ENCODE results near the gene ST6GAL1.
"Not testable (repeated sequence)": the region's sequence is repeated elsewhere in the genome, so short reads cannot be mapped to it uniquely, and the experiment has no call there.

The ST6GAL1 gene

DNA sequence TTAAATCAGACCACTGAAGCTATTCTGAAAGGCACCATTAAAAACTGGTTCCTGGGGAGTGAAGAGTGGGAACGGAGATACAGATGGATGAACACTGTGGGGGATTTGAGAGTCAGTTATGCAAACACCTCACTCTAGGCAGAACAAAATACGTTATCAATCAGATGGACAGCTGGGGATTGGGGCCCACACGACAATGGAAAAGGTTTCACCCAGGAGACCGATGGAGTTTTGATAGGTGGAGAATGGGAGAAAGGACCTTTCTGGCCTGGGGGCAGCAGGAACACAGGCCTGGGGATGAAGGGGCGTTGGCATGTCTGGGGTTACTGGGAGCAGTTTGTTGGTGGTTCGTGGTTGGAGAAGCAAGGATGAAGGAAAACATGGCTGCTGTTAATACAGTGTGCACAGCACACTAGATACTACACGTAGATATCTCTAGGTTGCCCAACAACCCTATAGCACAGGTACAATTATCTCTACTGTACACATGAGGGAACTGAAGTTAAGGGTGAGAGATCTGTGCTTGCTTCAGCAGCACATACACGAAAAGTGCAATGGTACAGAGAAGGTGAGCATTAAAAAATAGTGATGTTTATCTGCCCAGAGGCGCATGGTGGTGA lies 16.5 kb downstream of the ST6GAL1 start:
- DNase-seq: no peak

DNA sequence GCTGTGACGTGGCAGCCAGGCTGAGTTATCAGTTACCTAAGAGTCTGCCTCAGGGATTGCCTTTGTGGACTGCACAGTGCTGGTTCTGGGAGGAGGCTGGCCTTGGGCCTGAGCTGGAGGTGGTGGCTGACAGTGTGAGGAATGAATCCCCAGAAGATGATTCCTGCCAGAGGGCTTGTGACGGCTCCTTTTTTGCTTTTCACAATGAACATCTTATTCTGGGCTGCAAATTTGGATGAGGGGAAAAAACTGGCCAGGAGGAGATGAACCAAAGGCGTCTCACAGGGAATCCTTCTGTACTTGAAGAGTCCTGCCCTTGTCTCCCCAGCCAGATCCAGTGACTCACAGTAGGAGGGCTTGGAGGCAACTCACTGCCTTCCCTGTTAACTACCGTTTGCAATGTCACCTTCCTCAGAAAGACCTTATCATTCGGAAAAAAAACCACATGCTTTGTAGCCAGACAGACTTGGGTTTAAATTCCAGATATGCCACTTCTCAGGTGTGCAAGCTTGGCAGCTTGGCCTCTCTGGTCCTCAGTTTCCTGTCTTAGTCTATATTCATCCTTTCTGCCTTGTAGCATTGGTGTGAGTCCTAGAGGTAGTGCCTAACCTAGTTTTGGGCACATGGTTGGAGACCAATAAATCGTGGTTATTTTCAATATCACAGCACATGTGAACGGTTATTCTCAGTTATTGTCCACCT lies 19.1 kb downstream of the ST6GAL1 start:
- no peak for DNase-seq

DNA sequence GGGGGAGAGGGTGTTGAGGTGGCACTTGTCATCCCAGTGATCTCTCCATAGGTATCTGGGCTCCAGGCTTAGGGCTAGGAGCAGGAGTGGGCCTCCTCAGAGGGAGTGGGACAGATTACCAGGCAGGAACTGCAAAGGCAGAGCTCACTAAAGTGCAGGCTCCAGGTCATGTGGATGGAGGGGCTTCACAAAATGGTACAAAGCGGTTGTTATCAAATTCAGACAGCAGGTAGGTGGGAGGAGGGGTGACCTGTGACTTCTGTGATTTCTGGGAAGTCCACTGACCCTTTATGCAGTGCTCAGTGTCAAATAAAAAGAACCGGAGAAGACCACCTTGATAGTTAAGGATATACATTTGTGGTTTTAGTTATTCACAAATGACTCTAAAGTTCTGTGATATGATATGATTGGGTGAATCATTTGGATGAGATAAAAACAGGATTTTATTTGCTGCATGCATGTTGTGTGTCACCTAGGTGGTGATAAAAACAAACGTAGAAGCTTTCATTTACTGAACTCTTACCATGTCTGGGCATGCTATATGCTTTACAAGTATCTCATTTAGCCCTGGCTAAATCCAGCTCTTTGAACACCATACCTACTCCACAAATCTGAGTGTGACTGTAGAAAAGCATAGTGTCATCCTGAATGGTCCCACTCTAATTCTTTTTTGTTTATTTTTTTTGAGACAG lies 20.2 kb downstream of the ST6GAL1 start:
- DNase-seq: no peak

DNA sequence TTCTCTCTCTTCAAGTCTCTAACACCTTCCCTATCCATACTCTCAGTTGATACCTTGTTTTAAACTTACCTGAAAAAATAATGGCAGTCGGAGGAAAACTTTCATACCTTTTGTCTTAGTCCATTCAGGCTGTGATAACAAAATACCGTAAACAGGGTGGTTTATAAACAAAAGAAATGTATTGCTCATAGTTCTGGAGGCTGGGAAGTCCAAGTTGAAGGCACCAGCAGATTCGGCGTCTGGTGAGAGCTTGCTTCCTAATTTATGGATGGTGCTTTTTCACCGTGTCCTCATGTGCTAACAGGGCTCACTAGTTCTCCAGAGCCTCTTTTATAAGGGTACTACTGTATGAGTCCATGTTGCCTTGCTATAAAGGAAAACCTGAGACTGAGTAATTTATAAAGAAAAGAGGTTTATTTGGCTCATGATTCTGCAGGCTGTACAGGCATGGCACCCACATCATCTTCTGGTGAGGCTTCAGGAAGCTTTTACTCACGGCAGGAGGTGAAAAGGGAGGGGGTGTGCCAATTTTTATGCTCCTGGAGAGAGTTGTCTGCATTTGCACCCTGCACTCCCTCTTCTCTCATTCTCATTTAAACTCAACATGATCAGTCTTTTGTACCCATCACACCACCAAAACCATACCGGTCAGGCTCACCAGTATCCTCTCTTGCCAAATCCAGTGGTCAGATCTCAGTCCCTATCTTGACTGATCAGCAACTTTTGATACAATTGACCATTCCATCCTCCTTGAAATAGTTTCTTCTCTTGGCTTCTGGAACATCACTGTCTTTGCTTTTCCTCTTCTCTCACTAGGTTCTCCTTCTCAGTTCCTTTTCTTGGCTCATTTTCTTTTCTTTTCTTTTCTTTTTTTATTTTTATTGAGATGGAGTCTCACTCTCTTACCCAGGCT lies 21.6 kb downstream of the ST6GAL1 start:
- no peak for DNase-seq

DNA sequence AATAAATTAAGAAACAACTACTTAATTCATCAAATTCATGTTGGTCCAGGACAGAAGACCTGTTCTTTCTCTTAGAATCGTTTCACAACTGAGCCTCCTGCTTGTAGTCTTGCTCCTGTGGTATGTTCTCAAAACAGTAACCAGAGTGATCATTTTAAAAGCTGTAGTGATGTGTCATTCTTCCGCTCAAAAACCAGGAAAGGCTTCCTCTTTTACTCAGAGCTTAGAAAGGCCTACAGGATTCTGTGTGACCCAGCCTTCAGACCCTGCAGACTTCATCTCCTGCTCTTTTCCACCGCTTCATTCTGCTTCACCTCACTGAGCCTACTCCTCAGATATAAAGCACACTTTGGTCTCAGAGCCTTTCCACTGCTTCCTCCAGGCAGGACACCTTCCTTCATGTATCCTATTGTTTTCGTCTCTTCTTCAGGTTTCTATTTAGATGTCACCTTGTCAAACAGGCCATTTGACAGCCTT lies 22.7 kb downstream of the ST6GAL1 start:
- DNase-seq: no peak

DNA sequence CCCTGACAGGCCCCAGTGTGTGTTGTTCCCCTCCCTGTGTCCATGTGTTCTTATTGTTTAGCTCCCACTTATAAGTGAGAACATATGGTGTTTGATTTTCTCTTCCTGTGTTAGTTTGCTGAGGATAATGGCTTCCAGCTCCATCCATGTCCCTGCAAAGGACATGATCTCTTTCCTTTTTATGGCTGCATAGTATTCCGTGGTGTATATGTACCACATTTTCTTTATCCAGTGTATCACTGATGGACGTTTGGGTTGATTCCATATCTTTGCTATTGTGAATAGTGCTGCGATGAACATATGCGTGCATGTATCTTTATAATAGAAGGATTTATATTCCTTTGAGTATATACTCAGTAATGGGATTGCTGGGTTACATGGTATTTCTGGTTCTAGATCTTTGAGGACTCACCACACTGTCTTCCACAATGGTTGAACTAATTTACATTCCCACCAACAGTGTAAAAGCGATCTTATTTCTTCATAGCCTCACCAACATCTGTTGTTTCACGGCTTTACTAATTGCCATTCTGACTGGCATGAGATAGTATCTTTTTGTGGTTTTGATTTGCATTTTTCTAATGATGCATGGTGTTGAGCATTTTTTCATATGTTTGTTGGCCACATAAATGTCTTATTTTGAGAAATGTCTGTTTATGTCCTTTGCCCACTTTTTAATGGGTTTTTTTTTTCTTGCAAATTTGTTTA lies 23.8 kb downstream of the ST6GAL1 start:
- not testable (repeated sequence) for DNase-seq

DNA sequence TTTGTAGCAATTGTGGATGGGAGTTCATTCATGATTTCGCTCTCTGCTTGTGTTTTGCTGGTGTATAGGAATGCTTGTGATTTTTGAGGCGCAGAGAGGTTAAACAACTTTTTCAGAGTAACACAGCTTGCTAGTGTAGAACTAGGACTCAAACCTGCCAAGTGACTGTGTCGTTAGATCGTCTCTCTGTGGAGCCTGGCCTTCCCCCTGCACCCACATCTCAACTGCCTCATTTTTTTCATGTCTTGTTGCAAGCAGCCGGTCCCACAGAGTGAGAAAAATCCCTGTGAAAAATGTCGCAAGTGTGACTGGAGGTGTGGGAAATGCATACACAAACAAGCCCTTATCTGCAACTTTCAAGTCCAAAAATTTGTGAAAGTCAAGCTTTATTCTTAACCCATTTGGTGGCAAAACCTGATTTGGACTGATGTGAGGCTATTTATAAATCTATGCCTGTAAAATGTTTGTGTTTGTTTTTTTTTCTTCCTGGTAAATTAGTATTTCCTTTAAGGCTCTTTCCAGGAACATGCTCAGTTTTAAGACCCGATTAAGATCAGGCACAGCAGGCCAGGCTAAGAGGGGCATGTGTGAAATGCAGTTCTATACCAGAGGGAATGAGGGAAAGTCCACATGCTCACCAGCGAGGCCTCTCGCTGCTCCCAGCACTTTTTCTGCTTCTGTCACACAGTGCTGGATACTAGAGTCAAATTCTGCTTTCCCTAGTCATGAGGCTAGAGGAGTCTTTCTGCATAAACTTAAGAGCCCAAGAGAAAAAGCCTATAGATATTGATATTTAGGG lies 25.8 kb downstream of the ST6GAL1 start:
- no peak for DNase-seq

DNA sequence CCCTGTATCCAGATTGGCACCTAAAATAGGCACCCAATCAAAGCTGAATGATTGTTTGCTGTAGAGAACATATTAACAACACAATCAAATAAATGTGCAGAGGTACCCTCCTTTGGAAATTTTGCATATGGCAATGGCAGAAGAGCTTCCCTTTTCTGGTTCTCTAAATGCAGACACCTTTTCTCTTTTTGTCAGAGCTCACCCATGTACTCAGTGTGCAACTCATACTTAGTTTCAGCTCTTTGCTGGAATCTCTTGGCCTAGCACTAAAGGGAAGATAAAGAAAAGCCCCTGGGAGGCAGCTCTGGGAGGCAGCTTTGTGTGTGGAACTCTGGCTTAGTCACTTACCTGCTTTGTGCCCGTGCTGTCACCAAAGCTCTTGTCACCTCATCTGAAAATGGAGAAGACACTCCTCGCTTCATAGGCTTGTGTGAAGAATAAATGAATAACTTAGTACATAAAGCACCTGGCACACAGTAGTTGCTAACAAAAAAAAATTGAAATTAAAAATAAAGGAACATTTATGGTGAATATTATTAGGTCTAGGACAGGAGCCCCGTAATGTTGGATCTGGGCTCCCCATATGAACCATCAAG lies 28.8 kb downstream of the ST6GAL1 start:
- DNase-seq: no peak

DNA sequence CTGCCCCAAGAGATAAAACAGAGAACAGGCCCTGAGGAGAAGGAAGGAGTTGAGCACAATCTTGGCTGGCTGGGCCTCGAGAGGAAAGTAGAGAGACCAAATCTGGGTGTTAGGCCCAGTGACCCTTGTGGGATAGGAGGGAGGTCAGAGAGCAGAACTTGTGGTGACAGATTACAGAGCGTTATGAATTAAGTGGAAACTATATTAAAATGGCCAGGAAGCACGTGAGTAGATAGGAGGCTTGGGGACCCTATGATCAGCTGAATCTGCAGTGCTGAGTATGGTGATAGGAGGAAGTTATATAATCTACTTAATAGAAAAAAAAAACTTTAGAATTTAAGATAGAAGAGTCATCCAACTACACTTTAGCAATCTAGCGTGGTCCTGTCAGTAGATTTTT lies 30.0 kb downstream of the ST6GAL1 start:
- DNase-seq: no peak

DNA sequence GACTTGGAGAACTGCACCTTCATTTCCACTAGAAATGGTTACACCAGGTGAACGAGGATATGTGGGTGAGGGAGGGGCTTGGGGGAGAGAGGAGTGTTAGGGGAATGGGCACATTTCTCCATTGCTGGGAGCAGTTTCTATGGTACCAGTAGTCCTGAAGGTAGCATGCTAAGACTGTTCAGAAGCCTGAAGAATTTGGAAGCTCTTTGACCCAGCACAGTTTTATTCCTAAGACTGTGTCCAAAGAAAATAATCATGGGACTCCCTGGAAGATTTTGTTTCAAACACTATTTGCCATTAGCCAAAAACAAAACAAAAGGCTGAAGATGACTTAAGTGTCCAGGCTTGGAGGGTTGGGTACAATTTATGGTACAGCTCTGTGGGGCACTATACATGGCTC lies 32.1 kb downstream of the ST6GAL1 start:
- DNase-seq: no peak

DNA sequence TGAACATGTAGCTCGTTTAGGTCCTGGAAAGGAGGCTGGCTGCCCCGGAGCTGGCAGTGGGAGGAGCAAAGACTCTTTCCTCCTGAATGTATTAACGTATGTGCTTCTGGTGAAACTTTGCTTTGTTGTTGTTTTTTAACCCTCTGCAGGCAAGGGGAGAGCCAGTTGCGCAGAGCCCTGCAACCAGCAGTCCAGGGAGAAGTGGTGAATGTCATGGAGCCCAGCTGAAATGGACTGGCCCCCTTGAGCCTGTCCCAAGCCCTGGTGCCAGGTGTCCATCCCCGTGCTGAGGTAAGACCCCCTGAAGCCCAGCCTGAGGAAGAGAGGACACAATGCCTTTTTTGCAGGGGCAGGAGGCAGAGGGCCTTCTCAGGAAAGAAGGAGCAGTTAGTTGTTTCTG lies 33.3 kb downstream of the ST6GAL1 start:
- DNase-seq: no peak

DNA sequence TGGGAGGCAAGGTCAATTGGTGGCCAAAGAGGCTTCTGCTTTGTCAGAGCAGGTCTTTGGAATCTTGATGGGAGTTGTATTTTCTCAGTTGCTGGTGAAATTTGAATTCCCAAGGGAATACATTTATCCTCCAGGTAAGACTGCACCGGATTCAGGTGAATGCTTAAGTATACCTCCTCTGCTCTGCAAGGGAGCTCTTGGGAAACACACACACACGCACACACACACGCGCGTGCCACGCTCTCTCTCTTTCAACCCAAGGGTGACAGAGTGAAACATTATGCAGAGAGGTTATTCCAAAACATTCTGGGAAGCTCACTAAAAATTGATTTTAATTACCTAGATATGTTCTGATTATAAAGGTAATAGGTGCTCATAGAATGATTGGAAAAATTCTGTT lies 33.7 kb downstream of the ST6GAL1 start:
- no peak for DNase-seq

DNA sequence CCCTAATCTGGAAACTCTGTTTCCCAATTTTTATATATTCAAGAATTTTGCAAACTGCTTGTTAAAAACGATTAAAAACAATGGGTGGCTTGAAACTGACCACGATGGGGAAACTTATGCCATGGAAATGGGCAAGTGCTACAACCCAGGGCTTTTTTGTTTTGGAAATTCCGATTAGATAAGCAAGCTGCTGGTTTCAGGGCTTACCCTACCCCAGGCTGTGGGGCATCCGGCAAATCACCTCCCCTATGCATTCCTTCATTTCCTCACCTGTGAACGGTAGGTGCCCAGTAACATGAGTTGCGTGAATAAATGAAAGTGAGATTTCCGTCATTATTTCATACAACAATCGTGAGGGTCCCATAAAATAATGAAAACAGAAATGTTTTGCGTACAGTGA lies 34.3 kb downstream of the ST6GAL1 start:
- DNase-seq: no peak

DNA sequence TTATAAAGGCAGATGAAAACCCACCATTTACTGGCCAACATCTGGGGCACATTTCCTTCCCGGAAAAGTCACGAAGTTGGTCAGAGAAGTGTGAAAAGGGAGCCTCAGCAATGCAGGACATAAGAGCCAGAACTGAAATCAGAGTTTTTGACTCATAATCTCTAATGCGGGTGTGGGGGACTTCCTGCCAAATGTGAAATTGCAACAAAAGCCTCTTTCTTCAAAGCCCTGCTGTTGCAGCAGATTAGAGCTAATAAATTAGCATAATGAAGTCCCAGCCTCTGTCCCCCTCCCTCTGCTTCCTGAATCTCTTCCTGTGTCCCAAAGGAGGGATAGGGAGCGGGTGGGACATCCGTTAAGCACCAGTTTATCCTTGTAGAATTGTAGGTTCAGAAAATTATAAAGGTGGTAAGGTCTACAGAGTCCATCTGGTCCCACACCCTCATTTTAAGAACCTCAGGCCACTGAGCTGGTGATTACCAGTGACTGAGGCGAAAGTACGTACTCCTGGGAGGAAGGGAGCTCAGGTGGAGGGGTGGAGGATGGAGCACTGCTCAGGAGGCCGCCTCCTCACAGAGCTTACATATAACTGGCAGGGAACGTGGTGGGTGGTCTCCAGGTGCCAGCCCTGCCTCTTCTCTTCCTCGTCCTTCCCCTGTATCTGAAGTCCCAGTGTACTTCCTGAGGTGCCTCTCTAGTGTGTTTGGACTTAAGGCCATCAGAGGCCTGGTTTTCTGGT lies 35.0 kb downstream of the ST6GAL1 start:
- DNase-seq: no peak

DNA sequence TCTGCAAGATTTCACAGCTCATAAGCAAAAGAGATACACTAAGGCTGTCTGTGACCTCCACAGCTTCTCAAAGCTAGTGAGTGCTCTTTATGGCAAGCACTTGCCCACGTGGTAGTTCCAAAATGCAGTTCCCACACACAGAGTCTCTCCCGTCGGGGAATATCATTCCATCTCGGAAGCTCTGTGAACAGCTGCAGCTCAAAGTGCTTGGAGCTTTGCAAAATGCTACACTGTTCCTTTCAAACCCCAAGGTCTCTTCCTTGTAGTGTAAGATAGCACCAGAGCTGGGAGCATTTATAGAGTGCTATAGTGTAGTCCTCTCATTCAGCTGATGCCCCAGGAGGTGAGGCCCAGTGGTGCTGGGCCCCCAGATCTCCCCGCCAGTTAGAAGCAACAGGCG lies 36.1 kb downstream of the ST6GAL1 start:
- DNase-seq: no peak

DNA sequence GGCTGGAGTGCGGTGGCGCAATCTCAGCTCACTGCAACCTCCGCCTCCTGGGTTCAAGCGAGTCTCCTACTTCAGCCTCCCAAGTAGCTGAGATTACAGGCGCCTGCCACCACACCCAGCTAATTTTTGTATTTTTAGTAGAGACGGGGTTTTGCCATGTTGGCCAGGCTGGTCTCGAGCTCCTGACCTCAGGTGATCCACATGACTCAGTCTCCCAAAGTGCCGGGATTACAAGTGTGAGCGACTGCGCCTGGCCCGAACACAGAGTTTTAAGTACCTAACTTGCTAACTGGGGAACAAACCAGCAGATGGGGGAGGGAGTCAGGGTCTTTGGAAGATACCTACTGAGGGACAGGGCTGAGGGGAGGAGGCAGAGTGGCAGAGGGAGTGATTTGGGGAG lies 36.9 kb downstream of the ST6GAL1 start:
- DNase-seq: not testable (repeated sequence)

DNA sequence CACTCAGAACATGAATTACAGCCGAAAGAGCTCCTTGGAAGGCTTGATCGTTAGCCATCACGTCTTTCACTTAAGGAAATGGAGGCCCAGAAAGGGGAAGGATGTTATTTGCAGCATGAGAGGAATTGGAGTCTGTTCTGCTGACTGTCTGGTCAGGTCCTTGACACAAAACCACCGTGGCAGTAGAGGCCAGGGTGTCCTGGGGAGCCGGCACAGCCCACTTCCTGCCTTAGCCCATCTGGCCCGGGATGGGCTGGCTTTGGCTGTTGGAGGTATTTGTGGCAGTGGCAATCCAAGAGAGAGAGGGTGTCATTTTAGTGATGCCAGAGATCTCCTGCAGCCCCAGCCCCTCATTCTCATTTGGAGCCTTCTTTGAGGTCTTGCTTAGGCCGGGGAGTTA lies 37.4 kb downstream of the ST6GAL1 start:
- no peak for DNase-seq

DNA sequence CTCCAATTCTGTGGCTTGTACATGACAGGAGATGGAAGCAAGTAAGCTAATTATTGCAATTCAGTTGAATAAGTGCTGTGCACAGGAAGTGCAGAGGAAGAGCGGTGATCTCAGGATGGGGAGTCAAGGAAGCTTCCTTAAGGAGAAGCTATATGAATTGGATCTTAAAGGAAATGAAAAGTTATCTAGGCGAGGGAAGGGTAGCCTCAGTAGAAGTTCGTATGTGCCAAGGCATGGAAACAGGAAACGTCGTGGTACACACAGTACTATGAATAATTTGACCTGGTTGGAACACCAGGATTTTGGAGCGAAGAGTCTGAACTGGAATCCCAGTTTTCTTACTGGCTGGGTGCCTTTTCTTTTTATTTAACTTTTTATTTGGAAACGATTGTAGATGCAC lies 39.3 kb downstream of the ST6GAL1 start:
- no peak for DNase-seq

DNA sequence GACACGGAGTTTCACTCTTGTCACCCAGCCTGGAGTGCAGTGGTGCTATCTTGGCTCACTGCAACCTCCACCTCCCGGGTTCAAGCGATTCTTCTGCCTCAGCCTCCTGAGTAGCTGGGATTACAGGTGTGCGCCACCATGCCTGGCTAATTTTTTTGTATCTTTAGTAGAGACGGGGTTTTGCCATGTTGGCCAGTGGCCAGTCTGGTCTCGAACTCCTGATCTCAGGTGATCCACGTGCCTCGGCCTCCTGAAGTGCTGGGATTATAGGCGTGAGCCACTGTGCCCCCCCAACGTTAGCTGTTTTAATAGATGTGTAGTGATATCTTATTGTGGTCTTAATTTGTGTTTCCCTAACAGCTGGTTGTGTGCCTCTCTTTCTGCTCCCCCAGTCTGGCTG lies 40.8 kb downstream of the ST6GAL1 start:
- DNase-seq: not testable (repeated sequence)

DNA sequence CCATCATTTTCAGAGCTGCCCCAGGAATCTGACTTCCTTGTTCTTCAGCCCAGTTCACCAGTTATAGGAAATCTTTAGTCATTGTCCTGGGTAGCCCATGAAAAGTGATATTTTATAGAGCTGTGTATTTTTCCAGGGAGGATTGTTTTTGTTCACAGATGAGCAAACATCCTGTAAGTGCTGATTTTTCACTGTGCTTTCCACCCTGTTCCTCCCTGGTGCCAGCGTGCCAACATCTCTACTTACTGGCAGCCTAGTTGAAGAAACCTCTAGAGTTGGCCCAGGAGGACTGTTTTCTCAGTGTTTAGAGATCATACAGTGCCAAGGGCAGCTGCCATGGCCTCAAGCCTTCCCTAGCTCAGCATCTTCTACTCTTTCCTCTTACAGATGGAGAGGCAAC lies 41.3 kb downstream of the ST6GAL1 start:
- DNase-seq: no peak
